ENCODE data around the gene PAM.

The PAM gene

GRCh38 chr5:102874054-102874453 is 118.9 kb downstream of the PAM start:
- FAIRE-seq (no peak), DNase-seq (ENCODE audit: insufficient read length, low spot score) (no peak)
- TF ChIP-seq POLR2AphosphoS5 (IDR thresholded peaks at IDR 0.05; ENCODE audit: low read depth, low read length), result no peak
- no peak for TF ChIP-seq POLR2A (IDR thresholded peaks at IDR 0.05; ENCODE audit: low read depth, low read length)
- no peak for TF ChIP-seq TAF1 (IDR thresholded peaks at IDR 0.05; ENCODE audit: low read depth, low read length)
- no peak for TF ChIP-seq PAX5 (IDR thresholded peaks at IDR 0.05; ENCODE audit: insufficient read depth, low read length, severe bottlenecking)

- no peak for DNase-seq (ENCODE audit: insufficient read length, low spot score)
- no peak for TF ChIP-seq POLR2AphosphoS5 (IDR thresholded peaks at IDR 0.05; ENCODE audit: low read depth, low read length)
- TF ChIP-seq SPI1 (IDR thresholded peaks at IDR 0.05; ENCODE audit: low read depth, low read length), result no peak
- no peak for TF ChIP-seq PAX5 (IDR thresholded peaks at IDR 0.05; ENCODE audit: insufficient read depth, low read length, severe bottlenecking)
- no peak for FAIRE-seq
Measured at GRCh38 chr5:102875721-102876123, 120.6 kb downstream of the PAM start.

- no peak for TF ChIP-seq POU2F2 (IDR thresholded peaks at IDR 0.05; ENCODE audit: low read depth, low read length)
- TF ChIP-seq PAX5 (IDR thresholded peaks at IDR 0.05; ENCODE audit: insufficient read depth, low read length, severe bottlenecking), result no peak
- no peak for TF ChIP-seq POLR2AphosphoS5 (IDR thresholded peaks at IDR 0.05; ENCODE audit: low read depth, low read length)
- TF ChIP-seq SPI1 (IDR thresholded peaks at IDR 0.05; ENCODE audit: low read depth, low read length), result no peak
- TF ChIP-seq POLR2A (IDR thresholded peaks at IDR 0.05; ENCODE audit: low read depth, low read length), result no peak
- no peak for TF ChIP-seq TAF1 (IDR thresholded peaks at IDR 0.05; ENCODE audit: low read depth, low read length)
- no peak for DNase-seq (ENCODE audit: insufficient read length, low spot score)
- FAIRE-seq, result no peak
Measured at GRCh38 chr5:102876610-102877009, 121.5 kb downstream of the PAM start.

GRCh38 chr5:102879741-102880140 is 124.6 kb downstream of the PAM start:
- TF ChIP-seq POLR2A (IDR thresholded peaks at IDR 0.05; ENCODE audit: low read depth, low read length) (no peak), POU2F2 (IDR thresholded peaks at IDR 0.05; ENCODE audit: low read depth, low read length) (no peak), SPI1 (IDR thresholded peaks at IDR 0.05; ENCODE audit: low read depth, low read length) (no peak), PAX5 (IDR thresholded peaks at IDR 0.05; ENCODE audit: insufficient read depth, low read length, severe bottlenecking) (no peak), POLR2AphosphoS5 (IDR thresholded peaks at IDR 0.05; ENCODE audit: low read depth, low read length) (no peak), TAF1 (IDR thresholded peaks at IDR 0.05; ENCODE audit: low read depth, low read length) (no peak)
- FAIRE-seq, result peak; percentile 45
- no peak for DNase-seq (ENCODE audit: insufficient read length, low spot score)

GRCh38 chr5:102886586-102886985 is 131.5 kb downstream of the PAM start:
- DNase-seq (ENCODE audit: insufficient read length, low spot score) (no peak), FAIRE-seq (no peak)
- TF ChIP-seq TAF1 (IDR thresholded peaks at IDR 0.05; ENCODE audit: low read depth, low read length), result no peak
- TF ChIP-seq POLR2AphosphoS5 (IDR thresholded peaks at IDR 0.05; ENCODE audit: low read depth, low read length), result no peak
- TF ChIP-seq POU2F2 (IDR thresholded peaks at IDR 0.05; ENCODE audit: low read depth, low read length), result no peak
- no peak for TF ChIP-seq POLR2A (IDR thresholded peaks at IDR 0.05; ENCODE audit: low read depth, low read length)
- TF ChIP-seq SPI1 (IDR thresholded peaks at IDR 0.05; ENCODE audit: low read depth, low read length), result no peak
- no peak for TF ChIP-seq PAX5 (IDR thresholded peaks at IDR 0.05; ENCODE audit: insufficient read depth, low read length, severe bottlenecking)

GRCh38 chr5:102888483-102888882 is 133.4 kb downstream of the PAM start:
- DNase-seq (ENCODE audit: insufficient read length, low spot score) (no peak), FAIRE-seq (no peak)
- TF ChIP-seq POLR2AphosphoS5 (IDR thresholded peaks at IDR 0.05; ENCODE audit: low read depth, low read length) (no peak), POLR2A (IDR thresholded peaks at IDR 0.05; ENCODE audit: low read depth, low read length) (no peak), POU2F2 (IDR thresholded peaks at IDR 0.05; ENCODE audit: low read depth, low read length) (no peak), PAX5 (IDR thresholded peaks at IDR 0.05; ENCODE audit: insufficient read depth, low read length, severe bottlenecking) (no peak), TAF1 (IDR thresholded peaks at IDR 0.05; ENCODE audit: low read depth, low read length) (no peak), SPI1 (IDR thresholded peaks at IDR 0.05; ENCODE audit: low read depth, low read length) (no peak)

GRCh38 chr5:102889033-102889432 is 133.9 kb downstream of the PAM start:
- TF ChIP-seq SPI1 (IDR thresholded peaks at IDR 0.05; ENCODE audit: low read depth, low read length) (no peak), POLR2AphosphoS5 (IDR thresholded peaks at IDR 0.05; ENCODE audit: low read depth, low read length) (no peak), TAF1 (IDR thresholded peaks at IDR 0.05; ENCODE audit: low read depth, low read length) (no peak), POLR2A (IDR thresholded peaks at IDR 0.05; ENCODE audit: low read depth, low read length) (no peak), PAX5 (IDR thresholded peaks at IDR 0.05; ENCODE audit: insufficient read depth, low read length, severe bottlenecking) (no peak), POU2F2 (IDR thresholded peaks at IDR 0.05; ENCODE audit: low read depth, low read length) (no peak)
- DNase-seq (ENCODE audit: insufficient read length, low spot score) (no peak), FAIRE-seq (no peak)

- no peak for TF ChIP-seq TAF1 (IDR thresholded peaks at IDR 0.05; ENCODE audit: low read depth, low read length)
- no peak for TF ChIP-seq POLR2AphosphoS5 (IDR thresholded peaks at IDR 0.05; ENCODE audit: low read depth, low read length)
- FAIRE-seq (no peak), DNase-seq (ENCODE audit: insufficient read length, low spot score) (no peak)
Measured at GRCh38 chr5:102890133-102890532, 135.0 kb downstream of the PAM start.

- FAIRE-seq, result no peak
- TF ChIP-seq PAX5 (IDR thresholded peaks at IDR 0.05; ENCODE audit: insufficient read depth, low read length, severe bottlenecking) (no peak), TAF1 (IDR thresholded peaks at IDR 0.05; ENCODE audit: low read depth, low read length) (no peak), POLR2AphosphoS5 (IDR thresholded peaks at IDR 0.05; ENCODE audit: low read depth, low read length) (no peak), SPI1 (IDR thresholded peaks at IDR 0.05; ENCODE audit: low read depth, low read length) (no peak), POLR2A (IDR thresholded peaks at IDR 0.05; ENCODE audit: low read depth, low read length) (no peak), POU2F2 (IDR thresholded peaks at IDR 0.05; ENCODE audit: low read depth, low read length) (no peak)
- DNase-seq (ENCODE audit: insufficient read length, low spot score), result no peak
Measured at GRCh38 chr5:102891175-102891574, 136.1 kb downstream of the PAM start.

- TF ChIP-seq POLR2AphosphoS5 (IDR thresholded peaks at IDR 0.05; ENCODE audit: low read depth, low read length) (no peak), POU2F2 (IDR thresholded peaks at IDR 0.05; ENCODE audit: low read depth, low read length) (no peak)
- DNase-seq (ENCODE audit: insufficient read length, low spot score) (no peak), FAIRE-seq (no peak)
Measured at GRCh38 chr5:102893942-102894341, 138.8 kb downstream of the PAM start.

- TF ChIP-seq POU2F2 (IDR thresholded peaks at IDR 0.05; ENCODE audit: low read depth, low read length), result no peak
- TF ChIP-seq PAX5 (IDR thresholded peaks at IDR 0.05; ENCODE audit: insufficient read depth, low read length, severe bottlenecking), result no peak
- TF ChIP-seq POLR2AphosphoS5 (IDR thresholded peaks at IDR 0.05; ENCODE audit: low read depth, low read length), result no peak
- no peak for TF ChIP-seq POLR2A (IDR thresholded peaks at IDR 0.05; ENCODE audit: low read depth, low read length)
- no peak for TF ChIP-seq TAF1 (IDR thresholded peaks at IDR 0.05; ENCODE audit: low read depth, low read length)
- TF ChIP-seq SPI1 (IDR thresholded peaks at IDR 0.05; ENCODE audit: low read depth, low read length), result no peak
- DNase-seq (ENCODE audit: insufficient read length, low spot score) (no peak), FAIRE-seq (no peak)
Measured at GRCh38 chr5:102895234-102895633, 140.1 kb downstream of the PAM start.

Data from GM12891 (cell line).